ENCODE data around the gene SBF2. TPM values are rescaled to one million over a fixed set of nuclear protein-coding genes. Genes with fewer than 3 reads are reported as not detected.

Gene SBF2
- total and polyA plus RNA-seq, 9 of the 15 experiments (the other 6 are each of a cell fraction or from before 2014, with no cell fraction given) = 0.80 to 9.5 (median 5.0) TPM

GRCh38 chr11:9748361-9748970 is 545.6 kb downstream of the SBF2 start (continued):
- TF ChIP-seq ZNF592 (IDR thresholded peaks at IDR 0.05) (no peak), POLR2A (conservative IDR thresholded peaks at IDR 0.05) (no peak), CSDE1 (IDR thresholded peaks at IDR 0.05) (no peak), PTBP1 (IDR thresholded peaks at IDR 0.05; ENCODE audit: low read depth, low read length) (no peak), CBX5 (IDR thresholded peaks at IDR 0.05; ENCODE audit: borderline replicate concordance, low read depth) (no peak), SAFB2 (IDR thresholded peaks at IDR 0.05; ENCODE audit: borderline replicate concordance, low read depth, low read length, severe bottlenecking) (no peak), TCF7L2 (IDR thresholded peaks at IDR 0.05; ENCODE audit: low read depth, low read length) (no peak), PRPF4 (IDR thresholded peaks at IDR 0.05; ENCODE audit: insufficient read depth, low read depth, low read length, poor library complexity, severe bottlenecking) (no peak), SP1 (CRISPR knock-in tag; IDR thresholded peaks at IDR 0.05) (peak; percentile 49; the same call in 1 of the 2 replicates), ZC3H4 (CRISPR knock-in tag; IDR thresholded peaks at IDR 0.05; ENCODE audit: borderline replicate concordance) (no peak), RCOR1 (IDR thresholded peaks at IDR 0.05; ENCODE audit: borderline replicate concordance in 1 of 2, low read depth in 2 of 2, low read length in 2 of 2) (peak in 1 of 2 experiments; percentile 69; a peak in 1 of 4 replicates), TFAM (CRISPR knock-in tag; conservative IDR thresholded peaks at IDR 0.05) (no peak), ZKSCAN1 (IDR thresholded peaks at IDR 0.05; ENCODE audit: low read depth, low read length) (no peak), SMARCA5 (IDR thresholded peaks at IDR 0.05) (peak; percentile 87), MAZ (CRISPR knock-in tag; conservative IDR thresholded peaks at IDR 0.05 in 1 of 2, IDR thresholded peaks at IDR 0.05 in 1 of 2) (peak in 1 of 2 experiments; percentile 24; a peak in 1 of 4 replicates), ZBTB17 (CRISPR knock-in tag; IDR thresholded peaks at IDR 0.05) (no peak), TCF3 (CRISPR knock-in tag; IDR thresholded peaks at IDR 0.05) (no peak; the same call in 1 of the 2 replicates), PHTF2 (CRISPR knock-in tag; IDR thresholded peaks at IDR 0.05) (no peak), PYGO2 (tag; IDR thresholded peaks at IDR 0.05) (no peak), HDAC2 (IDR thresholded peaks at IDR 0.05) (peak; percentile 82; the same call in 1 of the 2 replicates), RNF2 (IDR thresholded peaks at IDR 0.05) (no peak), ZNF76 (CRISPR knock-in tag; IDR thresholded peaks at IDR 0.05; ENCODE audit: borderline replicate concordance) (no peak), ZNF23 (CRISPR knock-in tag; IDR thresholded peaks at IDR 0.05) (no peak), HMG20B (CRISPR knock-in tag; IDR thresholded peaks at IDR 0.05) (no peak), ARID2 (IDR thresholded peaks at IDR 0.05) (0 out of 2 replicates have a peak, but pooled peaks have one; percentile 22), EZH2 (IDR thresholded peaks at IDR 0.05; ENCODE audit: borderline replicate concordance, low read depth, low read length) (no peak), DMBX1 (CRISPR knock-in tag; IDR thresholded peaks at IDR 0.05; ENCODE audit: borderline replicate concordance) (no peak), ZNF384 (IDR thresholded peaks at IDR 0.05; ENCODE audit: low read depth, low read length) (peak; percentile 16; the same call in 1 of the 2 replicates)
